ENCODE measurements around the gene KIF15.
A peak's percentile ranks its signal among the peaks of the same experiment; 100 is the strongest.

The KIF15 gene

DNA sequence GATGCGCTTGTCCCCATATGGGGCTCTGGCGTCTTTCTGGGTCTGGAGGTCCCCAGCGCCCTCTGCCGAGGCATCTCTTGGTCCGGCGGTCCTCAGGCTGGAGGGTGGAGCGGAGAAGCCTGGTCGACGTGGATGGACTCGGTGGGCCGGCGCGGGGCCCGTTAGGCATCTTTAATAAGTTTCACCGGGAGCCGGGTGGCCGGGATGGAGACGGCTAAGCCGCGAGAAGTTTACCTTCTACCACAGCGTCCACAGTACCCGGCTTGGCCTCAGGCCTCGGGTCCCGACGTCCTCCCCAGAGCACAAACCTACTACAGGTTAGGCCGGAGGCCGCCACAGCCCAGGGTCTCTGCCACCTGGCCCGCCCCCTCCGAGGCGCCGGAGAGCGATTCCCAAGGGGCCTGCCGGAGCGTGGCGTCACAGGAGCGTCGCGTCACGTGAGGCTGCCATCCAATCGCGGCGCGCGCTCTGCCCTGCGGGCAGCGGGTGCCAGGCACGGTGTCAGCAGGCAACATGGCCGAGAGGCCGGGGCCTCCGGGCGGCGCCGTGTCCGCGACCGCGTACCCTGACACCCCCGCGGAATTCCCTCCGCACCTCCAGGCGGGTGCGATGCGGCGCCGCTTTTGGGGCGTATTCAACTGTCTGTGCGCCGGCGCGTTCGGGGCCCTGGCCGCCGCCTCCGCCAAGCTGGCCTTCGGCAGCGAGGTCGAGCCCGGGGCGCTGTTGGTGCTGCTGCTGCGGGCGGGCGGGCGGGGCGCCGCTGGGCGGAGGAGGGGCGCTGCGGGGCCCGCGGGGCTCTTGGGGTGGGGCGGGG lies 100.0 kb downstream of the KIF15 start, which contains the start of gene TMEM42:
Gene TMEM42 (plus strand): TSS at position 501 of the 814 bp plus-strand sequence. CDS start 13 bp downstream, at position 514.
- in situ Hi-C loops (cut with MboI; ENCODE audit: low pct_unique_long_range_greater_than_20kb, low sequenced_read_pairs, unreplicated experiment): no loop called here
- DNase-seq (ENCODE audit: low spot score): peak; percentile 98

DNA sequence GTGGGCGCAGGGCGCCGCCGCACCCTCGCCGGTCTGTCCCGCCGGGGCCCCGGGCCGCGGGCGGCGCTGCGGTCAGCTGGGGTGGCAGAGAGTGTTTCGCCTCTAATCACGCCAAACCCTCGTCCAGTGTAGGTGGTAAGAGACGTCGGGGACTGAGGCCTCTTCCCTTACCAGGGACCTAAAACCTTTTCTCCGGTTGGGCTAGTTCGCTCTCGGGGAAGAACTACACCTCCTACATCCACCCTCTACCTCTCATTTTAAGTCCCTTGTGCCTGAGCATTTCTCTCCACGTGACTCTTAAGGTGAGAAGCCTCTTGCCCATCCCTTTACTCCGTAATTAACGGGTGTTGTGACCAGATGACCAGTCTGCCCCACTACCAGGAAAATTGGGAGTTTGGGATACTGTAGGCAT lies 100.6 kb downstream of the KIF15 start:
- in situ Hi-C loops (cut with MboI; ENCODE audit: low pct_unique_long_range_greater_than_20kb, low sequenced_read_pairs, unreplicated experiment): no loop called here
- TF ChIP-seq, protein P1, sequence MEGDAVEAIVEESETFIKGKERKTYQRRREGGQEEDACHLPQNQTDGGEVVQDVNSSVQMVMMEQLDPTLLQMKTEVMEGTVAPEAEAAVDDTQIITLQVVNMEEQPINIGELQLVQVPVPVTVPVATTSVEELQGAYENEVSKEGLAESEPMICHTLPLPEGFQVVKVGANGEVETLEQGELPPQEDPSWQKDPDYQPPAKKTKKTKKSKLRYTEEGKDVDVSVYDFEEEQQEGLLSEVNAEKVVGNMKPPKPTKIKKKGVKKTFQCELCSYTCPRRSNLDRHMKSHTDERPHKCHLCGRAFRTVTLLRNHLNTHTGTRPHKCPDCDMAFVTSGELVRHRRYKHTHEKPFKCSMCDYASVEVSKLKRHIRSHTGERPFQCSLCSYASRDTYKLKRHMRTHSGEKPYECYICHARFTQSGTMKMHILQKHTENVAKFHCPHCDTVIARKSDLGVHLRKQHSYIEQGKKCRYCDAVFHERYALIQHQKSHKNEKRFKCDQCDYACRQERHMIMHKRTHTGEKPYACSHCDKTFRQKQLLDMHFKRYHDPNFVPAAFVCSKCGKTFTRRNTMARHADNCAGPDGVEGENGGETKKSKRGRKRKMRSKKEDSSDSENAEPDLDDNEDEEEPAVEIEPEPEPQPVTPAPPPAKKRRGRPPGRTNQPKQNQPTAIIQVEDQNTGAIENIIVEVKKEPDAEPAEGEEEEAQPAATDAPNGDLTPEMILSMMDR (IDR thresholded peaks at IDR 0.05; ENCODE audit: extremely low read depth, insufficient read depth, missing control alignments): no peak
- DNase-seq (ENCODE audit: low spot score): peak; percentile 62

More for the DNA sequence above, 100.0 kb downstream of the KIF15 start, which contains the start of gene TMEM42:
- TF ChIP-seq, protein P1 (IDR thresholded peaks at IDR 0.05; ENCODE audit: extremely low read depth, insufficient read depth, missing control alignments): peak; percentile 46

DNA sequence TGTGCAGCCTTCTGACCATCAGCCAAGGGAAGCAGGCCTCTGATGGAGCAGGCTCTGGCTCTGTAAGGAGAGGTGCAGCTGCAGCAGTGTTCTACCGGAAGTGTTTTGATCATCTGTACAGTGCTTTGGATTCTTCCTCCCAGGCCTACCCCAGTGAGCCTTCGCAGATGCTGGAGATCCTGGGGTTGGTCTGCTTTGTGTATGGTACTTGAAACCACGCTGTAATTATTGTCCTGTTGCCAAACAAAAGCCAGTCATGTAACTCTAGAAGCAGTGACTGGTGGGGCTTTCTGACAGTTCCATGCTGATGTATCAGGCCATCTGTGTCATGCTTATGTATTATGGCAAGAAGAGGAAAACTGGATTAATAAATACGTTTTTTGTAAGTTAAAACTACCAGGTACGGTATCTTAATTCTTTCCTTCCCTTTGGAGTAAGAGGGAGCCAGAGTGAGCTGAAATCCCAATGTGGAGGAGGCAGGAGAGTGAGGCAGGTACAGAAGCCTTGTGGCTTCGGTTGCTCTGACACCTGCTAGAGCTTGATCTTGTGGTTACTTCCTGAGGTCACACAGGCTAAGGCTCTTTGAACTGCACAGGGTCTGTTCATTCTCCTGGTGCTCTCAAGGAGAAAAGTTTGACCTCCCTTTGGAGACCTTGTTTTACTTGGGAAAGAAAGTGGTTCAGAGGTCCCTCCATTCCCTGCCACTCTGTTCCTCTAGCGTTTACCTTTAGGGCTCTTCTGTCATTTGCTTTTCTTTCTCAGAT lies 103.9 kb downstream of the KIF15 start:
- in situ Hi-C loops (cut with MboI; ENCODE audit: low pct_unique_long_range_greater_than_20kb, low sequenced_read_pairs, unreplicated experiment): no loop called here
- TF ChIP-seq, protein P1 (IDR thresholded peaks at IDR 0.05; ENCODE audit: extremely low read depth, insufficient read depth, missing control alignments): no peak
- DNase-seq (ENCODE audit: low spot score): no peak

DNA sequence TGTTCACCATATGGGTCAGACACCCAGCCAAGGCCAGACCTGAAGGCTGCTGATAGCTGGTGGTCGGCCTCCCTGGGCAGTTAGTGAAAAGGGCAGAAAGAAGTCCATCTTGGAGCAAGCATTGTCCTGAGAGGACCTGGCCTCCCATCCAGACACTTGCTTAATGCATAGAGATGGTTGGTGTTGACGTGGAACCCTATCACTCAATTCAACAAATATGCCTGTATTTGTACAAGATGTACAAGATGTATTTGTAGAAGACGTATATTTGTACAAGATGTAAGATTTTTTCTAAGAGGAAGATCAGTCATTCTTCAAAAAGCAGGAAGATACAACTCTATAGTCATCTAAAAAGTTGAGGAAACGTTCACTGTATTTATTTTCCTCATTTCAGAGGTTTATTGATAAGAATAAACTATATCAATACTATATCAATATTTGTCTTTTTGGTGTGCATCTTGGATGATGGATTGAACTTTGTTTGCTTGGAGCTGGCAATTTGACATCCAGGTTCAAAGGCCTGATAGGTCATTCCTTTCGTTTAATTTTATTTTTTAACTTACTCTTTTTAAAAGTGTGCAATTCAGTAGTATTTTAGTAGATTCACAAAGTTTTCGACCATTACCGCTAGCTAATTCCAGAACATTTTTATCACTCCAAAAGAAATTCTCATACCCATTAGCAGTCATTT lies 106.0 kb downstream of the KIF15 start:
- TF ChIP-seq, protein P1 (IDR thresholded peaks at IDR 0.05; ENCODE audit: extremely low read depth, insufficient read depth, missing control alignments): no peak
- DNase-seq (ENCODE audit: low spot score): no peak
- in situ Hi-C loops (cut with MboI; ENCODE audit: low pct_unique_long_range_greater_than_20kb, low sequenced_read_pairs, unreplicated experiment): no loop called here

DNA sequence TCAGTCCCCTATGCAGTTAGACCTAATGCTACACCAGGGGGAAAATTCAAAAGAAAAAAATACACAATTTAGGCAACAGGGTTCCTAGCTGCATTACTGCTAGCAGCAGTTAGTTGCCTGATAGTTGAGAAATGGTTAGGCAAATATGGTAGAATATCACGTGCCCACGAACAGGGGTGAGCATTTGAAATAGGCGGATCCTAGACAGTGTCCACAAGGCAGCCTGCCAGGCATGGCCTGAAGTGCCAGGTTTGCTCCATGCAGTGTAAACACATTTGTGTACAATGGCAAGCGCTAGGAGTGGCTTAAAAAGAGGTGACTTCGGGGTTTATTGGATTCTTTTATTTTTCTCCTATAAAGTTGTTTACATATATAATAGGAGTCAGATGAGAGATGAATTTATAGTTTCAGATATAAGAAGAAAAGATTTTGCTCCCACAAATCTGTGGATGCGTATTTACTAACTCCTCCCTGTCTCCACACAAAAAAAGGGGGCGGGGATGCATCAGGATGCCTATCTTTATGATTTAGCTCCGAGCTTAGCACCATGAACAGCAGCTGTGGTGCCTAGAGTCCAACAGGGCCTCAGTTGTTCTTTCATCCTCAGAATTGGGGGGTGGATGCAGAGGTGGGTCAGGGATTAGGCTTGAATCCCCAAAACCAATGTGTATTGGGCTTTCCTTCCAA lies 108.9 kb downstream of the KIF15 start:
- TF ChIP-seq, protein P1 (IDR thresholded peaks at IDR 0.05; ENCODE audit: extremely low read depth, insufficient read depth, missing control alignments): no peak
- DNase-seq (ENCODE audit: low spot score): no peak
- in situ Hi-C loops (cut with MboI; ENCODE audit: low pct_unique_long_range_greater_than_20kb, low sequenced_read_pairs, unreplicated experiment): no loop called here

DNA sequence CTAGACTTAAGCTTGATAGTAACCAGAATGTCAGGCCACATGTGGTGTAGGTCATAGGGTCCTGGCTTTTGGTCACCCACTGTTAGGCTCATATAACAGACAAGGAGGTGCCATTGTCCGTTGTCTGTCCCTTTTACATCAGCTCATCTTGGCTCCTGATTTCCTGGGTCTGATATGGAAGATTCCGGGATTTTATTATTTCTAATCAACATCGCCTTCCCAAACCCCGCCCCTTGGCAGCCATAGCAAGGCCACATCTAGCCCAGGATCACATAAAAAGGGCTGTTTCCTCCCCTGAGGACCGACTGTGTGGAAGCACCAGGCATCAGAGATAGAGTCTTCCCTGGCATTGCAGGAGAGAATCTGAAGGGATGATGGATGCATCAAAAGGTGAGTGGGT lies 112.7 kb downstream of the KIF15 start, which contains the start of gene TGM4:
Gene TGM4 (plus strand): TSS at position 301 of the 400 bp plus-strand sequence. CDS start 71 bp downstream, at position 372.
- TF ChIP-seq, protein P1 (IDR thresholded peaks at IDR 0.05; ENCODE audit: extremely low read depth, insufficient read depth, missing control alignments): no peak
- in situ Hi-C loops (cut with MboI; ENCODE audit: low pct_unique_long_range_greater_than_20kb, low sequenced_read_pairs, unreplicated experiment): no loop called here

More for the DNA sequence above, 112.7 kb downstream of the KIF15 start, which contains the start of gene TGM4:
- no peak for DNase-seq (ENCODE audit: low spot score)

All from GM13977 (cell line).